GM12865 (cell line): ENCODE results near the gene DNMT3A.

ENCODE experiments used
- DNase-seq: peaks from one replicate; pipeline ENCODE4 v3.0.0; 2010; ENCODE audit warnings: low read depth
- H3K4me3 ChIP-seq: 2 replicates; pipeline ENCODE4 v1.5.1; 2011; ENCODE audit warnings: mild to moderate bottlenecking, low read depth, low read length, control low read depth
- CTCF ChIP-seq: IDR thresholded peaks from 2 replicates; pipeline ENCODE4 v1.5.1; 2011; ENCODE audit warnings: low read length, control low read depth, low read depth, inconsistent platforms; ENCODE audit not compliant: insufficient read depth; ENCODE audit errors: missing control alignments

Gene DNMT3A

GRCh38 chr2:25307949-25308557 is 33.7 kb downstream of the DNMT3A start:
- TF ChIP-seq CTCF = no peak
- no peak overlapping the region for H3K4me3 ChIP-seq
- no peak for DNase-seq

- TF ChIP-seq CTCF = no peak
- DNase-seq = no peak
- H3K4me3 ChIP-seq = no peak overlapping the region
Observed at GRCh38 chr2:25306777-25307368, 34.9 kb downstream of the DNMT3A start.

GRCh38 chr2:25305775-25306174 is 36.0 kb downstream of the DNMT3A start:
- DNase-seq = no peak
- H3K4me3 ChIP-seq = no peak overlapping the region
- TF ChIP-seq CTCF = no peak

- no peak overlapping the region for H3K4me3 ChIP-seq
- no peak for DNase-seq
- no peak for TF ChIP-seq CTCF
Observed at GRCh38 chr2:25304826-25305596, 36.7 kb downstream of the DNMT3A start.

GRCh38 chr2:25304321-25304720 is 37.4 kb downstream of the DNMT3A start:
- no peak for DNase-seq
- no peak for TF ChIP-seq CTCF
- H3K4me3 ChIP-seq = no peak overlapping the region

- no peak for DNase-seq
- no peak overlapping the region for H3K4me3 ChIP-seq
- no peak for TF ChIP-seq CTCF
Observed at GRCh38 chr2:25303633-25304236, 38.0 kb downstream of the DNMT3A start.
